ENCODE measurements around the gene TTC22. TPM values are rescaled to one million over a fixed set of nuclear protein-coding genes. Genes with fewer than 3 reads are reported as not detected.

TTC22 gene
- total RNA-seq, 1 donor from 2014 or later: not detected

DNA sequence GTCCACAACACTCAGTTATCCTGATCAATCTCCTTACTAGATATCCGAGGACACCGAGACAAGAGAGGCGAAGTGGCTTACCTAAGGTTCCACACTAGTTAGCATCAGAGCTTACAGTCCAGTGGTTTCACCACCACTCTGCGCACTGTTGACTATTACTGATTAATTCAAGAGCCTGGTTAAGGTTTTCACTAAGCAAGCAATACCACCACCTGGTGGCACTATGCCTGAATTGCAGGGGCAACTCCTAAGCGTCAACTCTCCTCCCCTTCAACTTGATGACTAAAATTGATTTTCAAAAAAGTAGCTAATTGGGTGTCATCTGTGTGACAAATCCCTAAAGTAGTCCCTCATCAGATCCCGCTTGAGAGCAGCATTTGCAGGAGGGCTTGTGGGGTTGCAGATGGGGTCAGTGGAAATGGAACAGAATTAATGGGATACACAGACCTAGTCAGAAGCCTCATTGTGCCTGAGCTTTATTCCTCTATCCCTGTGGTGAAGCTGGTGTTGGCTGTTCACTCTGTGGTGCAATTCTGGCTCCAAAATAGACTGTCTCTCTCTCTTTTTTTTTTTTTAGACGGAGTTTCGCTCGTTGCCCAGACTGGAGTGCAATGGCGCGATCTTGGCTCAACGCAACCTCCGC lies 9.1 kb downstream of the TTC22 start:
- Histone ChIP-seq H3K9me3 (ENCODE audit: control insufficient read depth in 3 of 3, low read length in 3 of 3) (peaks cover 5 to 8% (median 6%) of the 10 kb centered on the region in 3 donors), H3K36me3 (ENCODE audit: control insufficient read depth in 3 of 3, insufficient read depth in 3 of 3, low read length in 3 of 3) (no peaks in the 10 kb centered on the region), H3K27ac (ENCODE audit: low read depth, low read length) (no peak overlapping the region)

DNA sequence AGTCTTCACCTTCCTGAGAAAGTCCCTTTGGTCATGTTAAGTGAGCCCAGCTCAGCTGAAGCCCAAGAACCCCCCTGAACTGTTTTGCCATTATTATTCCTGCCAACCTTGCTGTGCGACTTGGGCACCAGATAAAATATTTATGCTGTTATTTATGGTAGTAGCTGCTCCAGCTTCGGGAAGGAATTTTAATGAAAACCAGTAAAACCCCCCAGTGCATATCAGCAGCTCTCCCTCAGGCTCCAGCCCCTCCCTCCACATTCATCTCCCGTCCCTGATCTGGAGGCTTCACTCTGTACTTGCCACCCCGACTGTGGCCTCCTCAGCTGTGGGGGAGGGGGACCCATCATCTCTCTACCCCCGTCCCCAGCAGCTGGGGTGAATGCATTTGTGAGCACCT lies 12.7 kb downstream of the TTC22 start:
- Histone ChIP-seq H3K9ac (ENCODE audit: low read depth in 1 of 3, low read length in 3 of 3) (no peak overlapping the region), H3K9me3 (ENCODE audit: control insufficient read depth in 3 of 3, low read length in 3 of 3) (peaks cover 5 to 8% (median 6%) of the 10 kb centered on the region in 3 donors)

More for the DNA sequence above, 9.1 kb downstream of the TTC22 start:
- Histone ChIP-seq H3K4me1 (ENCODE audit: control insufficient read depth in 3 of 3, insufficient read depth in 3 of 3, low read length in 3 of 3) (no peaks in the 10 kb centered on the region), H3K4me3 (ENCODE audit: low read length in 3 of 3) (no peak overlapping the region), H3K27me3 (ENCODE audit: control insufficient read depth in 3 of 3, insufficient read depth in 3 of 3, low read length in 3 of 3) (peaks cover 15 to 25% (median 17%) of the 10 kb centered on the region in 3 donors), H3K9ac (ENCODE audit: low read depth in 1 of 3, low read length in 3 of 3) (no peak overlapping the region)

DNA sequence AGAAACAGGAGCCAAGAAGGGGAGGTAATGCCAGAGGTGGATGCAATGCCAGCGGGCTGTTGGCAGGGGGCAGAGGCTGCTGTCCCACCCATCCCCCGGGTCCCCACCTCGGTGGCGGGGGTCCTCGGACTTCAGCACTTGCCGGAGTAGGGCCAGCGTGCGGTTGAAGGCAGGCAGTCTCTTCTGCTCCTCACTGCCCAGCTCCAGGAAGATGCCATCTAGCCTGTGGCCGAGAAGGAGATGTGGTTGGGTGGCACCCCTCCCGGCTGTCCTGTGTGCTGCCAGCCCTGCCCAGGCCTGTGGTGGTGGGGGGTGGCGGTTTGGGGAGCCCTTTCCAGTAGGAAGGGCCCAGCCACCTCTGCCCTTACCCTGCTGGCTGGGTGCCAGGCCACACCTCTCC lies 13.5 kb downstream of the TTC22 start:
- H3K4me1 ChIP-seq (ENCODE audit: control insufficient read depth in 3 of 3, insufficient read depth in 3 of 3, low read length in 3 of 3): no peaks in the 10 kb centered on the region
- H3K36me3 ChIP-seq (ENCODE audit: control insufficient read depth in 3 of 3, insufficient read depth in 3 of 3, low read length in 3 of 3): no peaks in the 10 kb centered on the region
- H3K4me3 ChIP-seq (ENCODE audit: low read length in 3 of 3): no peak overlapping the region
- H3K9ac ChIP-seq (ENCODE audit: low read depth in 1 of 3, low read length in 3 of 3): no peak overlapping the region
- peaks cover 5 to 8% (median 6%) of the 10 kb centered on the region in 3 donors for H3K9me3 ChIP-seq (ENCODE audit: control insufficient read depth in 3 of 3, low read length in 3 of 3)
- H3K27ac ChIP-seq (ENCODE audit: low read depth, low read length): no peak overlapping the region
- peaks cover 15 to 29% (median 21%) of the 10 kb centered on the region in 3 donors for H3K27me3 ChIP-seq (ENCODE audit: control insufficient read depth in 3 of 3, insufficient read depth in 3 of 3, low read length in 3 of 3)

More for the DNA sequence above, 12.7 kb downstream of the TTC22 start:
- Histone ChIP-seq H3K4me1 (ENCODE audit: control insufficient read depth in 3 of 3, insufficient read depth in 3 of 3, low read length in 3 of 3) (no peaks in the 10 kb centered on the region), H3K27ac (ENCODE audit: low read depth, low read length) (no peak overlapping the region), H3K36me3 (ENCODE audit: control insufficient read depth in 3 of 3, insufficient read depth in 3 of 3, low read length in 3 of 3) (no peaks in the 10 kb centered on the region), H3K4me3 (ENCODE audit: low read length in 3 of 3) (no peak overlapping the region), H3K27me3 (ENCODE audit: control insufficient read depth in 3 of 3, insufficient read depth in 3 of 3, low read length in 3 of 3) (peaks cover 15 to 28% (median 19%) of the 10 kb centered on the region in 3 donors)

DNA sequence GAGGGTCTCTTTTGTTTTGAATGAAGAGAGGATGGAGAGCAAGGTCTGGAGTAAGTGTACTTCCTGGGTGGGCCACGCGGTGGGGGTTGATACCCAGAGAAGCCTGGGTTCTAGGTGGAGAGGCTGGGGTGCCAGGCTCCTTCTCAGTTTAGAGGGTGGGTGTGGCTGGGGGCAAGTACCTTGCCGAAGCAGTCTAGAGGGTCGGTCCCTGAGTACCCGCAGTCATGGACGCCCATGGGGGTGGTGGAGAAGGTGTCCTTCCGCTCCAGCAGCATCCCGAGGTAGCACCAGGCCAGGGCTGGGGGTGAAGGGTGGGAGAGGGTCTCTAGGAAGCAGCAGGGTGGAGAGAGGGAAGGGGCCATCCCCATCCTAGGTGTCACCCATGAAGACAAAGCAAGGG lies 14.3 kb downstream of the TTC22 start:
- Histone ChIP-seq H3K9ac (ENCODE audit: low read depth in 1 of 3, low read length in 3 of 3) (no peak overlapping the region), H3K36me3 (ENCODE audit: control insufficient read depth in 3 of 3, insufficient read depth in 3 of 3, low read length in 3 of 3) (no peaks in the 10 kb centered on the region), H3K4me3 (ENCODE audit: low read length in 3 of 3) (no peak overlapping the region), H3K27me3 (ENCODE audit: control insufficient read depth in 3 of 3, insufficient read depth in 3 of 3, low read length in 3 of 3) (peaks cover 22 to 29% (median 27%) of the 10 kb centered on the region in 3 donors), H3K4me1 (ENCODE audit: control insufficient read depth in 3 of 3, insufficient read depth in 3 of 3, low read length in 3 of 3) (no peaks in the 10 kb centered on the region), H3K27ac (ENCODE audit: low read depth, low read length) (no peak overlapping the region), H3K9me3 (ENCODE audit: control insufficient read depth in 3 of 3, low read length in 3 of 3) (peaks cover 1 to 3% (median 1%) of the 10 kb centered on the region in 3 donors)

DNA sequence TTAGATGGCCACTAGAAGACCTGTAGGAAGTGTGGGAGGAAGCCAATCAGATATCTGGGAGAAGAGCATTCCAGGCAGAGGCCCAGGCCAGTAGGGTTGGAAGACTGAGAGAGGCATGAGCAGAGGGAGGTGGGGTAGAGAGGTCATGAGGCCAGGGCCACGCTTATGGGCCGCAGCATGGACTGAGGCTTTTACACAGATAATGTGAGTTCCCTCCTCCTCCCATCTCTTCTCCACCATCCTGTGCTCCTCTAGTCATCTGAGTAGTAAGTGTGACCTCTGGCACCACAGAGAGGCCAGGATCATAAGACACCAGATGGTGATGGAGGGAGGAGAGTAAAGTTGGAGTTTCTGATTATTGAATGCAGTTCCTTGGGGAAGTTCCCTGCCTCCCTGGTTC lies 17.1 kb downstream of the TTC22 start:
- Histone ChIP-seq H3K27me3 (ENCODE audit: control insufficient read depth in 3 of 3, insufficient read depth in 3 of 3, low read length in 3 of 3) (peaks cover 22 to 38% (median 31%) of the 10 kb centered on the region in 3 donors), H3K36me3 (ENCODE audit: control insufficient read depth in 3 of 3, insufficient read depth in 3 of 3, low read length in 3 of 3) (no peaks in the 10 kb centered on the region), H3K4me1 (ENCODE audit: control insufficient read depth in 3 of 3, insufficient read depth in 3 of 3, low read length in 3 of 3) (peaks cover 0 to 4% (median 0%) of the 10 kb centered on the region in 3 donors), H3K9ac (ENCODE audit: low read depth in 1 of 3, low read length in 3 of 3) (no peak overlapping the region), H3K9me3 (ENCODE audit: control insufficient read depth in 3 of 3, low read length in 3 of 3) (no peaks in the 10 kb centered on the region), H3K4me3 (ENCODE audit: low read length in 3 of 3) (no peak overlapping the region), H3K27ac (ENCODE audit: low read depth, low read length) (no peak overlapping the region)

DNA sequence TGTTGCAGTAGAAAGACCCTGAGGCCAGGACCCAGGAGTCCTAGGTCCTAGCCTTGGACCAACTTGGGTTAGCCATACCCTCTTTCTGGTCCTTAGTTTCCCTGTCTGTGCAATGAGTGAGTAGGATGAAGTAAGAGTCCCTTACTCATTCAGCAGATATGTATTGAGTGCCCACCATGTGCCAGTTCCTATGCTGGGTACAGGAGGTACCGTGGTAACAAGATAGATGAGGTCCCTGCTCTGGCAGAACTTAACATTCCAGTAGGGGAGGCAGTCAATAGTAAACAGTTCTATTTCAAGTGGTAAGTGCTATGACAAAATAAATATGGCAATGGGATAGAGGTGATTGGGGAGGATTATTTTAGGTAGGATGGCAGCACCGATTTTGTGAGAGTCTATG lies 18.5 kb downstream of the TTC22 start:
- H3K27me3 ChIP-seq (ENCODE audit: control insufficient read depth in 3 of 3, insufficient read depth in 3 of 3, low read length in 3 of 3): peaks cover 21 to 36% (median 34%) of the 10 kb centered on the region in 3 donors
- H3K36me3 ChIP-seq (ENCODE audit: control insufficient read depth in 3 of 3, insufficient read depth in 3 of 3, low read length in 3 of 3): no peaks in the 10 kb centered on the region
- H3K9ac ChIP-seq (ENCODE audit: low read depth in 1 of 3, low read length in 3 of 3): no peak overlapping the region
- H3K27ac ChIP-seq (ENCODE audit: low read depth, low read length): no peak overlapping the region
- peaks cover 0 to 4% (median 0%) of the 10 kb centered on the region in 3 donors for H3K4me1 ChIP-seq (ENCODE audit: control insufficient read depth in 3 of 3, insufficient read depth in 3 of 3, low read length in 3 of 3)
- no peaks in the 10 kb centered on the region for H3K9me3 ChIP-seq (ENCODE audit: control insufficient read depth in 3 of 3, low read length in 3 of 3)
- no peak overlapping the region for H3K4me3 ChIP-seq (ENCODE audit: low read length in 3 of 3)

DNA sequence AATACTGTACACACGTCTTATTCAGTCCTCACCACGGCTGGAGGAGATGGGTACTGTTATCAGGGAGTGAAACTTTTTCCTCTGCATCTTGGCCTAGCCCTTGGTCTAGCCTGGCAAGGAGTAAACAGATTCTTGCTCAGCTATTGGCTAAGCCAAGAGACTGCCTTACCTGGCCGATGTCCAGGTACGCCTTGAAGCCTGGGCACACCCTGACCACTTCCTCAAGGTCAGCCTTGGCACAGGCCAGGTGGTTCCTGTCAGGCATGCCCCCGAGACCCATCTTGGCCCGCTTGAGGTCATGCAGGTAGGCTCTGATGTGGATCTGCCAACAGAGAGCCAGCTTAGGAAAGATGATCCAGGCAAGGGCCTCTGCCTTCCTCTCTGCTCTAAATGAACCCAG lies 19.0 kb downstream of the TTC22 start:
- Histone ChIP-seq H3K9ac (ENCODE audit: low read depth in 1 of 3, low read length in 3 of 3) (no peak overlapping the region), H3K36me3 (ENCODE audit: control insufficient read depth in 3 of 3, insufficient read depth in 3 of 3, low read length in 3 of 3) (no peaks in the 10 kb centered on the region), H3K27me3 (ENCODE audit: control insufficient read depth in 3 of 3, insufficient read depth in 3 of 3, low read length in 3 of 3) (peaks cover 18 to 32% (median 30%) of the 10 kb centered on the region in 3 donors), H3K27ac (ENCODE audit: low read depth, low read length) (no peak overlapping the region), H3K4me1 (ENCODE audit: control insufficient read depth in 3 of 3, insufficient read depth in 3 of 3, low read length in 3 of 3) (peaks cover 0 to 4% (median 0%) of the 10 kb centered on the region in 3 donors), H3K9me3 (ENCODE audit: control insufficient read depth in 3 of 3, low read length in 3 of 3) (no peaks in the 10 kb centered on the region), H3K4me3 (ENCODE audit: low read length in 3 of 3) (no peak overlapping the region)

DNA sequence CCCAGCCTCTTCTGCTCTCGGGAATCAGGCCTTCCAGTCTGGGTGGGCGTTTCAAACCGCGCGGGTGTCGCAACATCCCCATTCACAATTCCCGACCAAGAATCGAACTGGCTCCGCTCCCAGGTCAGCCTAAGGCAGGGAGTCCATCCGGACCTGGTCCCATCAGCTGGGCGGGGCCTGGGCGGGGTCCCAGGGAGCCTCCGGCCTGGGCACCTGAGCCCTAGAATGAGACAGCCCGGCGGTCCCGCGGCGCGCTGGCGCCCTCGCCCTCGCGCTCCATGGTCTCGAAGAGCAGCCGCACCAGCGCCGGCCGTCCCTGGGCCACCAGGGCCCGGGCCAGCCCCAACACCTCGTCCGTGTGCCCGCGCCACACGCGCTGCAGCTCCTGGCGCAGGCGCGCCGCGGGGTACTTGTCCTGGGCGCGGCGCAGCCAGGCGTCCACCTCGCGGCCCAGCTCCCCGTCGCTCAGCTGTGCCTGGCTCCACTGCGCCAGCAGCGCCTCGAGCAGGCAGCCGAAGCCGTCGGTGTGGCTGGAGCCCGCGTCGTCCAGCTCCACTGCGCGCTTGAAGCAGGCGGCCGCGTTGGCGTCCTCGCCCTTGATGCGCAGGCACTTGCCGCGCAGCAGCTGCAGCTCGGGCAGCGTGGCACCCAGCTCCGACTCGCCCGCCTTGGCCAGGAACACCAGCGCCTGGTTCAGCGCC lies 19.9 kb downstream of the TTC22 start:
- H3K4me3 ChIP-seq (ENCODE audit: low read length in 3 of 3): peak overlapping the region in 1 of 3 donors; percentile 13
- peak overlapping the region in 1 of 3 donors; percentile 40 for H3K9ac ChIP-seq (ENCODE audit: low read depth in 1 of 3, low read length in 3 of 3)
- no peak overlapping the region for H3K27ac ChIP-seq (ENCODE audit: low read depth, low read length)
- peaks cover 0 to 4% (median 0%) of the 10 kb centered on the region in 3 donors for H3K4me1 ChIP-seq (ENCODE audit: control insufficient read depth in 3 of 3, insufficient read depth in 3 of 3, low read length in 3 of 3)
- H3K36me3 ChIP-seq (ENCODE audit: control insufficient read depth in 3 of 3, insufficient read depth in 3 of 3, low read length in 3 of 3): no peaks in the 10 kb centered on the region
- no peaks in the 10 kb centered on the region for H3K9me3 ChIP-seq (ENCODE audit: control insufficient read depth in 3 of 3, low read length in 3 of 3)
- H3K27me3 ChIP-seq (ENCODE audit: control insufficient read depth in 3 of 3, insufficient read depth in 3 of 3, low read length in 3 of 3): peaks cover 13 to 28% (median 25%) of the 10 kb centered on the region in 3 donors

DNA sequence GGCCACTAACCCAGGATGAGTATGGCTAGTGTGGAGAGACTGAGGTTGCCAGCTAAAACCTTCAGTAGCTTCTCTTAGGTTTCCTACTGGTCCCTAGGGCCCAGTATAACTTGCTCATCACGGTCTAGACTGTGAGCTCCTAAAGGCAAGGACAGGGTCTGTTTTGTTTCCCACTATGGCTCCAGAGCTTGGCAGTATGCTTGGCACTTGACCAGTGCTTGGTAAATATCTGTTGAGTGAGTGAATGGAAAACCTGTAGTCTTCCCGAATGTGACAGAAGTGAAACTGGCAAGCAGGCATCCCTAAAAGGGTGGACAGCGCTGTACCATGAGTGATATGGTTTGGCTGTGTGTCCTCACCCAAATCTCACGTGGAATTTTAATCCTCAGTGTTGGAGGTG lies 23.7 kb downstream of the TTC22 start:
- no peaks in the 10 kb centered on the region for H3K36me3 ChIP-seq (ENCODE audit: control insufficient read depth in 3 of 3, insufficient read depth in 3 of 3, low read length in 3 of 3)
- H3K4me3 ChIP-seq (ENCODE audit: low read length in 3 of 3): no peak overlapping the region
- peaks cover 0 to 4% (median 0%) of the 10 kb centered on the region in 3 donors for H3K4me1 ChIP-seq (ENCODE audit: control insufficient read depth in 3 of 3, insufficient read depth in 3 of 3, low read length in 3 of 3)
- no peaks in the 10 kb centered on the region for H3K9me3 ChIP-seq (ENCODE audit: control insufficient read depth in 3 of 3, low read length in 3 of 3)
- H3K9ac ChIP-seq (ENCODE audit: low read depth in 1 of 3, low read length in 3 of 3): no peak overlapping the region
- H3K27ac ChIP-seq (ENCODE audit: low read depth, low read length): no peak overlapping the region
- peaks cover 12 to 24% (median 21%) of the 10 kb centered on the region in 3 donors for H3K27me3 ChIP-seq (ENCODE audit: control insufficient read depth in 3 of 3, insufficient read depth in 3 of 3, low read length in 3 of 3)

DNA sequence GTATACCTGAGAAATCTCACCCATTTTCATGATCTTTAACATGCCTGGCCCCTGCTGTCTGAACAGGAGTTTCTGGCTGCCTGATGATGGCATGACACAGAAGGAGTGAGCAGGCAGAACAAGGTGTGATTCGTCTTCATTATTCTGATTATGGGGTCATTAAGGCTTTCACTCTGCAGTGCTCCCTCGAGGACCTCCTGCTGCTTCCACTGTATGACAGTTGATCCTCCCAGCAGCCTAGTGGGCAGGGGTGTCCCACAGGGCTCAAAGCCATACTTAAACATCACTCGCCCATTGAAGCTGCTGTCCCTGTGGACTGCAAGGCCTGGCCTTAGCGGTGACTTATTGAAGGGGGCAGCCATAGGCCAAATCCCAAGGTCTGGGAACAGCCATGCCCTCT lies 24.1 kb downstream of the TTC22 start:
- H3K27ac ChIP-seq (ENCODE audit: low read depth, low read length): no peak overlapping the region
- no peak overlapping the region for H3K9ac ChIP-seq (ENCODE audit: low read depth in 1 of 3, low read length in 3 of 3)
- H3K36me3 ChIP-seq (ENCODE audit: control insufficient read depth in 3 of 3, insufficient read depth in 3 of 3, low read length in 3 of 3): no peaks in the 10 kb centered on the region
- no peak overlapping the region for H3K4me3 ChIP-seq (ENCODE audit: low read length in 3 of 3)
- peaks cover 0 to 4% (median 0%) of the 10 kb centered on the region in 3 donors for H3K4me1 ChIP-seq (ENCODE audit: control insufficient read depth in 3 of 3, insufficient read depth in 3 of 3, low read length in 3 of 3)
- peaks cover 7 to 20% (median 17%) of the 10 kb centered on the region in 3 donors for H3K27me3 ChIP-seq (ENCODE audit: control insufficient read depth in 3 of 3, insufficient read depth in 3 of 3, low read length in 3 of 3)
- H3K9me3 ChIP-seq (ENCODE audit: control insufficient read depth in 3 of 3, low read length in 3 of 3): no peaks in the 10 kb centered on the region
